Measurements from ENCODE around the gene PYCR2.

The PYCR2 gene

GRCh38 chr1:225919906-225920305 is 4.1 kb downstream of the PYCR2 start:
- no peak for FAIRE-seq
- DNase-seq (ENCODE audit: insufficient read length, low spot score), result peak; percentile 45
- TF ChIP-seq POLR2A (IDR thresholded peaks at IDR 0.05; ENCODE audit: low read depth, low read length), result no peak

DNA sequence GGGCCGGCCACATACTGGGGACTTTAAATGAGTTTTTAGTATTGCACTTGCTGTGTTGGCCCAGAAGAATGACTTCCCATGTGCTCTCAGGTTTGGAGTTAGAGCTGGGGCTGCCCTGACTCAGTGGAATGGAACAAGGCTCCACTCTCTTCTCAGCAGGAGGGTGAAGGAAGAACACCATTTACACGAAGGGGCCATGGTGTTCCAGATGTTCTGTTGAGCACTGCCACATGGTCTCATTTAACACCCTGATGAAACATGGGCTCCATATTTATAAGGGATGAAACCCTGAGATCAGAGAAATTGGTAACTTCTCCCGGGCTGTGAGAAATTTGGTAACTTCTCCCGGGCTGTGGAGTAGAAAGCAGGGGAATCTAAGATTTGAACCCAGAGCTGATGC is 5.8 kb downstream of the PYCR2 start:
- FAIRE-seq, result no peak
- TF ChIP-seq POLR2A (IDR thresholded peaks at IDR 0.05; ENCODE audit: low read depth, low read length), result no peak

GRCh38 chr1:225917536-225917935 is 6.5 kb downstream of the PYCR2 start:
- no peak for TF ChIP-seq POLR2A (IDR thresholded peaks at IDR 0.05; ENCODE audit: low read depth, low read length)
- no peak for DNase-seq (ENCODE audit: insufficient read length, low spot score)
- no peak for FAIRE-seq

More for the DNA sequence above, 5.8 kb downstream of the PYCR2 start:
- DNase-seq (ENCODE audit: insufficient read length, low spot score), result no peak

DNA sequence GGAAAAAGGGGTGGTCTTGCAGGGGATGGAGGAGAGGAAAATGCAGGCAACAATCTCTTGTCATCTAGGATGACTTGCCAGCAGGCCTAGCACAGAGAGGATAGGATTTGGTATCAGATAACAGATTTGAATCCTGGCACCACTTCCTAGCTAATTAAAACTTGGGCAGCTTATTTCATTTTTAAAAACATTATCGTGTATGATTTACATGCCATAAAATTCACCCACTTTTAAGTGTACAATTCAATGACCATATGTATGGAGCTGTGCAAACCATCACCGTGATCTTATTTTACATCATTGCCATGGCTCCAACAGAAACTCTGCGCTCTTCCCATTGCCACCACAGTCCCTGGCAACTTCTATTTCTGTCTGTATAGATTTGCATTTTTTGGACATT is 6.9 kb downstream of the PYCR2 start:
- FAIRE-seq (no peak), DNase-seq (ENCODE audit: insufficient read length, low spot score) (no peak)
- TF ChIP-seq POLR2A (IDR thresholded peaks at IDR 0.05; ENCODE audit: low read depth, low read length), result no peak

- DNase-seq (ENCODE audit: insufficient read length, low spot score), result no peak
- no peak for TF ChIP-seq POLR2A (IDR thresholded peaks at IDR 0.05; ENCODE audit: low read depth, low read length)
- no peak for FAIRE-seq
These were observed 8.5 kb downstream of the PYCR2 start for GRCh38 chr1:225915538-225915991.

- TF ChIP-seq POLR2A (IDR thresholded peaks at IDR 0.05; ENCODE audit: low read depth, low read length), result no peak
- DNase-seq (ENCODE audit: insufficient read length, low spot score) (no peak), FAIRE-seq (no peak)
These were observed 9.1 kb downstream of the PYCR2 start for GRCh38 chr1:225914947-225915346.

GRCh38 chr1:225914391-225914790 is 9.7 kb downstream of the PYCR2 start:
- FAIRE-seq (no peak), DNase-seq (ENCODE audit: insufficient read length, low spot score) (no peak)
- no peak for TF ChIP-seq POLR2A (IDR thresholded peaks at IDR 0.05; ENCODE audit: low read depth, low read length)

DNA sequence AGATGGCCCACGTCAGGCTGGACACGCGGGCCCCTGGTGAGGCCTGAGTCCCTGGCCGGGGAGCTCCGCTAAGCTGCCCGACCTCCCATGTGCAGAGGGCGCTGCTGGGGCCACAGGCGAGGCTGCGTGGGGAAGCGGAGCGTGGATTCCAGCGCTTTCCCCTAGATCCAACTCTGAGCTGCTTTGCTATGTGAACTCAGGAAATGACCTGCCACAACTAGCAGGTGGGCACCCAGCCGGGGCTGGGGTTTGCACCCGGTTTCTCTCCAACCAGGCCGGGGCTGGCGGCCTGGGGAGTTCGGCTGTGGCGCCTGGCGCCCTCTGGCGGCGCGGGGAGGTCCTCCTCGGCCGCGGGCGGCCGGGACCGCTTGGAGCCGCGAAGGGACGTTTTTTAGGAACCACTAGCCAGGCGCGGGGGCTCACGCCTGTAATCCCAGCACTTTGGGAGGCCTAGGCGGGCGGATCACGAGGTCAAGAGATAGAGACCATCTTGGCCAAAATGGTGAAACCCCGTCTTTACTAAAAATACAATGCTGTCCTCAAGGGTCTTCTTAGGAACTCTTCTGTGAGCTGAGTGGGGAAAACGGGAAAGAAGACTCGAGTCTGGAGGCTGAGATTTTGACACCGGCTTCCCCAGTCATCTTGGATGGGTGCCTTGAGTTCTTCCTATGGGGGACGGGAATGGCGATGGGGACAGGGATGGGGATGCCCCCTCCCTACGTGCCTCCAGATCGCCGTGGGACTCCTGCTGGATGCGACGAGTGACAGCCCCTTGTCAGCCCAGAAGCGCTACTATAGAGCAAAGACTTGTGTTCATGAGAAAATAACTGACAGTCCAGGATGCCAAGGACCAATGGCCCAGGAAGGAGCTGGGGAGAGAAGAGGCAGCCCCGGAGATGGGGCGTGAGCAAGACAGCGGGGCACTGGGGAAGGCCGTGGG is 12.6 kb downstream of the PYCR2 start:
- TF ChIP-seq POLR2A (IDR thresholded peaks at IDR 0.05; ENCODE audit: low read depth, low read length), result no peak
- DNase-seq (ENCODE audit: insufficient read length, low spot score), result no peak
- FAIRE-seq, result no peak

GRCh38 chr1:225909477-225909876 is 14.6 kb downstream of the PYCR2 start:
- DNase-seq (ENCODE audit: insufficient read length, low spot score) (no peak), FAIRE-seq (no peak)
- no peak for TF ChIP-seq POLR2A (IDR thresholded peaks at IDR 0.05; ENCODE audit: low read depth, low read length)

- no peak for TF ChIP-seq POLR2A (IDR thresholded peaks at IDR 0.05; ENCODE audit: low read depth, low read length)
- no peak for DNase-seq (ENCODE audit: insufficient read length, low spot score)
- FAIRE-seq, result no peak
These were observed 15.3 kb downstream of the PYCR2 start for GRCh38 chr1:225908773-225909172.

DNA sequence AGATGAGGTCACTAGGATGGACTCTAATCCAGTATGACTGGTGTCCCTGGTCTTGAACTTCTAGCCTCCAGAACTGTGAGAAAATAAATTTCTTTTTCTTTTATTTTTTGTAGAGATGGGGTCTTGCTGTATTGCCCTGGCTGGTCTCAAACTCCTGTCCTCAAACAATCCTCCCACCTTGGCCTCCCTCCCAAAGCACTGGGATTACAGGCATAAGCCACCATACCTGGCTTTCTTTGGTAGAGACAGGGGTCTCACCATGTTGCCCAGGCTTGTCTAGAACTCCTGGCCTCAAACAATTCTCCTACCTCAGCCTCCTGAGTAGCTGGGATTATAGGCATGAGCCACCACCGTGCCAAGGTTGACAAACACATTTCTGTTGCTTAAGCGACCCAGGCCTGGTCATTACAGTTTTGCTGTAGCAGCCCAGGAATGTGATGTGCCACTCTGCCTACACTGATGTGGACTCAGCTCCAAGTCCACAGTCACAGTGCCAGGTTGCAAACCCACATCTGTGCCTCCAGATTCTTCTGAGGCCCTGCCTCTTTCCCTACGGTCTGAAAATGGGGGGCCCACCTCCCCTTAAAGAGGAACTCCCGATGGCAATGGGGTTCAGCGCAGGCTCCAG is 15.9 kb downstream of the PYCR2 start:
- TF ChIP-seq POLR2A (IDR thresholded peaks at IDR 0.05; ENCODE audit: low read depth, low read length), result no peak
- DNase-seq (ENCODE audit: insufficient read length, low spot score), result no peak
- no peak for FAIRE-seq

- DNase-seq (ENCODE audit: insufficient read length, low spot score) (no peak), FAIRE-seq (no peak)
- TF ChIP-seq POLR2A (IDR thresholded peaks at IDR 0.05; ENCODE audit: low read depth, low read length), result no peak
These were observed 16.7 kb downstream of the PYCR2 start for GRCh38 chr1:225907341-225907740.

DNA sequence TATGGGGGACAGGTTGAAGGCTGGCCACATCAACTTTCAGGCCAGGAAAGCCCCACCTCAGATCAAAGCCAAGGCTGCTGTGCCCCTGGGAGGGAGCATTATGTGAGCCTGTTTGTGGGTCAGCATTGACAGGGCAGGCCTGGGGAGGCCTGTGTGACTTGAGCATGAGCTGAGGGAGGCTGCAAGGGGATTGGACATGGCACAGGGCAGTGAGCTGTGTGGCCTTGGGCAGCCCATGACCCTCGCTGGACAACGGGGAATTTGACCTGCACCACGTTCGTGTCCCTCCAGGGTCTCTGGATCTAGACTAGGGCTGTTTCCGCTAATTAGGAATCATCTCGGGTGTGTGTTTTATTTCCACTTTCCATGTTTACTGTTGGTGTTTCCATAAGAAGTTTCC is 17.6 kb downstream of the PYCR2 start:
- no peak for FAIRE-seq
- DNase-seq (ENCODE audit: insufficient read length, low spot score), result no peak
- no peak for TF ChIP-seq POLR2A (IDR thresholded peaks at IDR 0.05; ENCODE audit: low read depth, low read length)

DNA sequence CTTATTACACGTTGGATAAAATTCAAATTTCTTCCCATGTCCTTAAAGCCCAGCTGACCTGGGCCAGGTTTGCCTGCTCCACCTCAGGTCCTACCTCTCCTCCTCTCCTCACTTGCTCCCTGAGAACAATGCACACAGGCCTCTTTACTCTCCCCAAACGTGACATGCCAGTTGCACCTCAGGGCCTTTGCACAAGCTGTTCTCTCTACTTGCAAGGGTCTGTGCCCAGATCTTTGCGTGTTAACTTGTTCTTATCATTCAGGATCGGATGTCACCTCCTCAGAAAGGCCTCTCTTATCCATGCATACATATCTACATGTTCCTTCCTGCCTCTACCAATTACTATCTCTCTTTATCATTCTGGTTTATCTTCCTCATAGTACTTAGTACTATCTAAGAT is 20.4 kb downstream of the PYCR2 start:
- FAIRE-seq (no peak), DNase-seq (ENCODE audit: insufficient read length, low spot score) (no peak)
- TF ChIP-seq POLR2A (IDR thresholded peaks at IDR 0.05; ENCODE audit: low read depth, low read length), result no peak

All from H54 (cell line).